GM18870 (cell line): ENCODE results near the gene FAM47E.
"Not testable (repeated sequence)": the region's sequence is repeated elsewhere in the genome, so short reads cannot be mapped to it uniquely, and the experiment has no call there.

Experiments used
- ATAC-seq: cut with Tn5 transposase; IDR thresholded peaks from one replicate; pipeline ENCODE4 v1.9.1; 2021; ENCODE audit warnings: moderate library complexity; ENCODE audit not compliant: unreplicated experiment

The FAM47E gene

DNA sequence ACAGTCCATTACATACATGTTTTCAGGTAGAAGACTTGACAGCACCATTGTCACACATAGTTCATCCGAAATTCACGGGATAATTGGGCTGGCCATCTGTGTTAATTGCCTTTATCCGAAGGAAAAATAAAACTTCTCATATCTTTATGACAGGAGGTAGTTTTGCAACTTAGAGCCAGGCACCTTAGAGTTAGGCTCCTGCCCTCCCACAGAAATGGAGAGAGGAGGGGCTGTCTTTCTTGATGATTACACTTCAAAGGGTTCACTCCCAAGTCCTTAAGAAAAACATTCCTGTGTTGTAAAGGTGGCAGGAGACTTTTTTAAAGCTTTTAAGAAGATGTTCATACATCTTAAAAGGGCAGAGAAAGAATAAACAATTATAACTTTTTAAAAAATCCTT lies 27.4 kb upstream of the FAM47E start:
- ATAC-seq: no peak

DNA sequence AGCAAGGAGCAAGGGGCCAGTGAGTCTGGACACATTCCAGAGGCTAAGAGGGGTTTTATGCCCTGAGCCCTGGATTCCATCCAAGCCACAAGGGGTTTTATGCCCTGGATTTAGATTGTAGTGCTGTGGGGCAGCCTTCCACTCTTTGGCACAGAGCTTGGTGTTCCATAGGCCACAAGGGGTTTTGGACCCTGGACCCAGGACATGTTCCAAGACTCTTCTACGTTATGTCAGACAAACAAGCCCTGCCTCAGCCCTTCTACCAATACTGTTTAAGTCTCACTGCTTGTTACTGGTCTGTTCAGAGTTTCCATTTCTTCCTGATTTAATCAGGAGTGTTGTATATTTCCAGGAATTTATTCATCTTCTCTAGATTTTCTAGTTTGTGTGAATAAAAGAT lies 25.1 kb upstream of the FAM47E start:
- no peak for ATAC-seq

DNA sequence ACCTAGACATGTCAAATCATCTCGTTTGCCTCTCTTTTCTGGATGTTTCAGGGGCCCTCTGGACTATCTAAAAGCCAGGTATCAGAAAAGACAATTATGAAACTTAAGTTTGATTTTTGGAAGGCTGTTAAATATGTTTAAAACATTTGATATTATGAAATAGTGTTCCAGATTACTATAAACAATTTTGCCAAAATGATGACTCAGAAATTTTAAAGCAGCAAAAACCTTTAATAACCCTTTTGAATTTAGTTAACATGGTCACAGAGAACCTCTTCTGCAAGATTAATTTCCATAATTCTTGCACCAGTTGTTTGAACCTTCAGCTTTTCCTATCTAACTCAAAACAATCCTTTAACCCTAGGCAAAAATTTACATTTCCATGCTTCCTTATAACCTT lies 18.8 kb upstream of the FAM47E start:
- no peak for ATAC-seq

DNA sequence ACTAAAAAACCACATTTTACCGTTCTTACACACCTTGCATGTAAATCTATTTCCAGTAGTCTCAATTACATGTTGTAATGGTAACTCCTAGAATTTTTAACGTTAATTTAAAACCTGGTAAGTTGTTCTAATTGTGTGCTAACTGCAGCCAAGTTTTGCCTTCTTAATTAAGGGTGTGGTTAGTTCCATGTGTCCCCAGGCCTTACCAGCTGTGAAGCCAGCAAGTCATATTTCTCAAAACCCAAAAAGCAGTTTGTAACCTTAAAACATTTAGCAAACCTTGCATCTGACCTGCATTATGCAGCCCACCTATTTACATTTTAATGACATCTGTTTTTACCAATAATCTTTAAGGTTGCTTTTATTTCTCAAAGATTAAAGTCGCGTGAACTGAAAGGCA lies 18.4 kb upstream of the FAM47E start:
- no peak for ATAC-seq

DNA sequence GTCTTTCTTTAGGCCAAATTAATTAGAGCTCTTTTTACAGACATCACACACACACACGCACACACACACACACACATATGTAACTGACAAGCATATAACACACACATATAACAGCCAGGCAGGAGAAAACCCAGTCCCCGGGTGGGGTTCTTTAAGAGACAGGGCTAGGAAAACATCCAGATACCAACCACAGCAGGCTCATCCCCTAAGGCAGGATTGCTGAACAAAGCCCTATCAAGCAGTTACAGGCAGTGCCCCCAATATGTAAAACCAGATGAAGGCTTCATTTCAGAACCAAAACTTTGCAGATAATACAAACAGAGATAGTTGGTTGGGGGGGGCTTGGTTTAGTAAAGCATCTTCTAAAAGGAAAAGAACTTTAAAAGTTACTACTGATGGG lies 18.0 kb upstream of the FAM47E start:
- no peak for ATAC-seq

DNA sequence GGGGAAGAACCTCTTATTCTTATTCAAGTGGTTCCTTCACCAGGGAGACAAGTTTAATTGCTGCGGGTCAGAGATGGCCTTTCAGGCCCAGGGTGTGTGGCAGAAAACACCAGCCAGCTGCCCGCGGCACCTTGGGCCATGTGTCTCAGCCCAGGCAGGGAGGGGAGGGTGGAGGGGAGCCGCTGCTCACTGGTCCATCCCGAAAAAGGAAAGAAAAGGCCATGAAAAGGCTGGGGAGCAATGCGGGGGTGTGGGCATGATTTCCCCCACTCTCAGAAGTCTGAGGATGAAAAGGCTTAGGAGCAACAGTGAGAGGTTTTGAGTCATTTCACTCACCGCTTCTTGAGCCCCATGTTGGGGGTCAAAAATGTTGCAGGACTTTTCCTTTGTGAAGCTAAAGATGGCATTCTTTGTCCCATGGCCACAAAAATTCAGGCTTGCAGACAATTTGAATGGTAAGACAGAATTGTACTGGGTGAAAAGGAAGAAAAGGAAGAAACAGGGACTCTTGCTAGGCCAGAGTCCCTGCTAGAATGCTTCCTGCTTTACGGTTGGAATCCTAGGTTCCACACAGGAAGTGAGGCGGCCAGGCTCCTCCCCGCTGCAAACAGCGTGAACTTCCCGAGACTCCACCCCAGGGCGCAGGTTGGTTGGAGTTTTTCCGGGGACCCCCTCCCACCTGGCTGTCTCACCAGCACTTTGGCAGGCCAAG lies 17.4 kb upstream of the FAM47E start:
- no peak for ATAC-seq

DNA sequence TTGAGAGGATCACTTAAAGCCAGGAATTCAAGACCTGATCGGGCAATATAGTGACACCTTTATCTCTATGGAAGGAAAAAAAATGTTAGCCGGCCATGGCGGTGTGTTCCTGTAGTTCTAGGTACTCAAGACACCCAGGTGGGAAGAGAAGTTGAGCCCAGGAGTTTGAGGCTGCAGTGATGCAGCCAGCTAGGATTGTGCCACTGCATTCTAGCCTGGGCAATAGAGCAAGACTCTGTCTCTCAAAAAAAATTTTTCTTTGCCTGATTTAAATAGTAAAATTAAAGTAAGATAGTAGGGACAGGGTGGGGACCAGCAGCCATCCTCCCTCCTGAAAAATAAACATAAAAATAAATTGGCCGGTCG lies 16.9 kb upstream of the FAM47E start:
- no peak for ATAC-seq

DNA sequence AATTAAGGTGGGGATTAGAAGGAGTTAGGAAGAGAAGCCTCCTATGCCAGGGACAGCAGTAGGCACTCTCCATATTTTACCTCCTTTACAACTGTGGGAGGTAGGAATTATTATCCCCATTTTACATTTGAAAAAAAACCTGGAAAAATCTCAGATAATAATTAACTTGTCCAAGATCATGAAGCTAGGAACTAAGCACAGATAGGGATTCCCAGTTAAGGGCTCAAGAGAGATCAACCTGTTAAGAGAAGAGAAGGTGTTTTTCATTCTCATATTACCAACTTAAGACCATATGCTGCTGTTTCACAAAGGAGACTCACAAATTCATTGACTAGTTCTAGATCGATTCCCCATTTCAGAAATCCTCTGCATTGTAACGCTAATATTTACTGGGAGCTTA lies 16.1 kb upstream of the FAM47E start:
- no peak for ATAC-seq

DNA sequence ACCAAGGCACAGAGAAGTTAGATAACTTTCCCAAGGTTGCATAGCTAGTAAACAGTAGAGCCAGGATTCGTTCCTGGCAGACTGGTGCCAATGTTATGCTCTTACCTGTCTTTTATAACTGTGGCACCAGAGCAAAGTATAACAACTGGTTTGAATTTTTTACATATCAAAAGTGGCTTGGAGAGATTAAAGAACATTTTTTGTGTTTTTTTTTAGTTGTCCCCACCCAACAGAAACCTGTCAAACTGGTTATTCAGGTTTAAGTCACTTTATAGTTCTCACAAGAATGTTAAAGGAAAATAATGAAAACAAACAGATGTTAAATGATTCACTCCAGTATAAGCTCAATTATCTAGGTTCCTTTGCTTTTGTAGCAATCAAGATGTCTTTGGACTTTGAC lies 15.6 kb upstream of the FAM47E start:
- no peak for ATAC-seq

DNA sequence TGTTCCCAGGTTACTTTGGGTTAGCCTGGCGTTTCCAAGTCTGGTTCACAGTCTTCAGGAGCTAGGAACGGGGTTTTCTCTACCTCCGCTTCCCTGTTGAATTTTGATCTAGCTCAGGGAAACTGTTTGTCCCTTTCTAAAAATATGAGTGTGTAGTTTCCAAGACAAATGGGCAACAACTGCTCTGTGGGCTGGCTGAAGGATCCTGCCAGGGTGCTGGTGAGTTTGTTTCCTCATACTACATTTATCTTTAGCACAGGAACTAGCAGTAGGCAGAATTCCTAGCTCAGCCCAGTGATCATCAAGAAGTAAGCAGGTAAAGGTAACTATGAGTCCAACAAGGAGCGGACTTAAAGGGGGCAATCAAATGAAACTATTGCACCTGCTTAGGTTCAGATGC lies 13.3 kb upstream of the FAM47E start:
- no peak for ATAC-seq

DNA sequence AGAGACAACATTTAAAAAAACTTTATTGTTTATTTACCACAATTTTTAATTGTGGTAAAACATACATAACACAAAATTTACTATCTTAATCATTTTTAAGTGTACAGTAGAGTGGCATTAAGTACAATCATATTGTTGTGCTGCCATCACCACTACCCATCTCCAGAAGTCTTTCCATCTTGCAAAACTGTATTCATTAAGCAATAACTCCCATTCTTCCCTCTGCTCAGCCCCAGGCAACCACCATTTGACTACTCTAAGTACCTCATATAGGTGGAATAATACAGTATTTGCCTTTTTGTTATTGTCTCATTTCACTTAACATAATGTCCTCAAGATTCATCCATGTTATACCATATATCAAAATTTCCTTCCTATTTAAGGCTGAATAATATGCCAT lies 12.8 kb upstream of the FAM47E start:
- ATAC-seq: no peak

DNA sequence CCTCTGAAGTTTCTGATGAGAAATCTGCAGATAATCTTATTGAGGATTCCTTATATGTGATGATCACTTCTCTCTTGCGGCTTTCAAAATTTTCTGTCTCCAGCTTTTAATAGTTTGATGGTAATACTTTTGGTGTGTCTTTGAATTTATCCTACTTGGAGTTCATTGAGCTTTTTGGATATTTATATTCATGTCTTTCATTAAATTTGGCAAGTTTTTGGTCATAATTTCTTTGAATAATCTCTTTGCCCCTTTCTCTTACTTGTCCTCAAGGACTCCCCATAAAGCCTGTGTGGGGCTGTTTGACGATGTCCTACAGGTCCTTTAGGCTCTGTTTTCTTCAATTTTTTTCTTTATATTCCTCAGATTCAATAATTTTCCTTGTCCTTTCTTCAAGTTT lies 11.3 kb upstream of the FAM47E start:
- no peak for ATAC-seq

DNA sequence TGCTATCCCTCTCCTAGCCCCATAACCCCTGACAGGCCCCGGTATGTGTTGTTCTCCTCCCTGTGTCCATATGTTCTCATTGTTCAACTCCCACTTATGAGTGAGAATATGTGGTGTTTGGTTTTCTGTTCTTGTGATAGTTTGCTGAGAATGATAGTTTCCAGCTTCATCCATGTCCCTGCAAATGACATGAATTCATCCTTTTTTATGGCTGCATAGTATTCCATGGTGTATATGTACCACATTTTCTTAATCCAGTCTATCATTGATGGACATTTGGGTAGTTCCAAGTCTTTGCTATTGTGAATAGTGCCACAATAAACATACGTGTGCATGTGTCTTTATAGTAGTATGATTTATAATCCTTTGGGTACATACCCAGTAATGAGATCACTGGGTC lies 7.6 kb upstream of the FAM47E start:
- not testable (repeated sequence) for ATAC-seq

DNA sequence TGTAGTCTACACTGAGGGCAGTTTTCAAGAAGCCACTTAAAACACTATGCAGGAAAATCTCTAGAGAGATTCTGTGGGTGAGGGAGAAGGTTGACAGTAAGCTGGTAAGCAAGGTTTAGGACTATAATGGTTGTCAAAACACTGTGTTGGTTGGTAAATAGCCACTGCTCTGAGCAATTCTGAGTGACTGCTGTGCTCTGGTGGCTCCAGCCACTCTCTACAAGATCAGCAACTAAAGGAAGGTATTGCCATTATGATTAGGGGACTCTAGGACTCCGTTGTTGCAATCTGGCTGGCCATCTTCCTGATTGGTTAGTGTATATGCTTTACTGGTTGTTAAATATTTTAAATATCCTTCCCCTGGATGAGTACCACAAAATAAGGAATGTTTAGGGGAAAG lies 5.5 kb upstream of the FAM47E start:
- ATAC-seq: no peak

DNA sequence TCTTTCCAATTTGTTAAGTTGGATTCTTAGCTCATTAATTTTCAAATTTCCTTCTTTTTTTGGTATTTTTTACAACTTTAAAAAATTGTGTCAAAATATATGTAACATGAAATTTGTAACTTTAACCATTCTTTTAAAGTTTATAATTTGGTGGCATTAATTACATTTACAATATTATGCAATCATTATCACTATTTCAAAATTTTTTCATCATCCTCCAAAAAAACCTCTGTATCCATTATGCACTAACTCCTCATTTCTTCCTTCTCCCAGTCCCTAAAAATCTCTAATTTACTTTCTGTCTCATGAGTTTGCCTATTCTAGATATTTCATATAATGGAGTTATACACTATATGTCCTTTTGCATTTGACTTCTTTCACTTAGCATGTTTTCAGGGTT lies 4.7 kb upstream of the FAM47E start:
- ATAC-seq: no peak

DNA sequence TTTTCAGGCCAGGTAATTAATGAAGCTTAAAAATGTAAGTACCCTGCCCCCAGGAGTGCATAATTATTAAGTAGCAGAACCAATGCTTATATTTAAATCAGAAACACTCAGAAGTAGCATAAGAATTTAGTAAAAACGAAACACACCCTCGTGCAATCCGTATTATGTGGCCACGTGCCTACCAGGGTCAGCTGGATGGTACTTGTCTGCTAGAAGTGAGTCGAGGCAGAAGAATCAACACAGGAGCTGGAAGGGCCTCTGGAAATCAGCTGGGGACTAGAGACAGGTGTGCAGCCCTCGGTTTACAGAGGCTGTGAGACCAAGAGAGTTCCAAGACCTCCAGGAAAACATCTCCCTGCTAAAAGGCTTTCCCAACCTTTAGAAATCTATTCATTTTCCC lies 559 bp upstream of the FAM47E start:
- no peak for ATAC-seq

DNA sequence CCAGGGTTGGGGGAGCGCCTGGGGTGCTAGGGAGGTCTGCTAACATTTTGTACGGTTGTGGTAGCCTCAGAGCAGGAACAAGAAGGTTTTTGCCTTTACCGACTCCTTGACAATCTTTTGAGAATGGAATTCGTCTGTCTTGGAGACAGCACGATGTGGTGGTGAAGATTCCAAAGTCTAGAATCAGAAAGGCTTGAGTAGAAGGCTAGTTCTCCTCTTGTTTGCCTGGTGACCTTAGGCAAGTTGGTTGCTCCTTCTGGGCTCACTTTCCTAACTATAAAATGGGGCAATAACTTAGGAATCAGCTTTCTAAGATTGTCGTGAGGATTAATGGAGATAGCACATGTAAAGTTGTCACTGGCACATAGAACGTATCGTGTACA lies 741 bp downstream of the FAM47E start:
- no peak for ATAC-seq

DNA sequence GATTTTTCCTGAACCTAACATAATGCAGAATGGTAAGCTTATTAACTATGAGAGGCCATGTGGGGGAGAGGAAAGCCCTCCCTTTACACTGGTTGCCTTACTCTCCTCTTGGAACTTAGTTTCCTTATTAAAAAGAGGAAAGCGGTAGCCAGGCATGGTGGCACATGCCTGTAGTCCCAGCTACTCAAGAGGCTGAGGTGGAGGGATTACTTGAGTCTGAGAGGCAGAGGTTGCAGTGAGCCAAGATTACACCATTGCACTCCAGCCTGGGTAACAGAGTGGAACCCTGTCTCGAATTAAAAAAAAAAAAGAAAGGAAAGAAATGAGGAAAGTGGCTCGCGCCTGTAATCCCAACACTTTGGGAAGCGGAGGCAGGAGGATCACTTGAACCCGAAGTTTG lies 2.0 kb downstream of the FAM47E start:
- no peak for ATAC-seq

DNA sequence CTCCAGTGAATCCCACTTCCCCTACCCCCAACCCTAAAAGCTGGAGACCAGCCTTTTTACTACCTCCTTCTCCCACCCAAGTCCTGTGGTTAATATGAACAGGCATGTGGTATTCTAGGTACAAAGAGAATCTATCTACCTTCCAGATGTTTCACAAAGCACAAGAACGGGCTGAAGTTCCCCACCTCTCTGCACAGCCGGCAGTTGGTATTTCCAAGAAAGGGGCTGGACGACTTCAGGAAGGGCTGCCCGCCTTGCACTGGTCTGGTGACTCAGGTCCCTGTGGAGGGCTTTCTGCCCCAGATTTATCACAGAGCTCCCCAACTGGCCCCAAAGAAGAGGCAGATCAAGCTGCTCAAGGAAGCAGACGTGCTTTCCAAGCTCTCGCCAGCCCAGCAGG lies 4.5 kb downstream of the FAM47E start:
- ATAC-seq: no peak

DNA sequence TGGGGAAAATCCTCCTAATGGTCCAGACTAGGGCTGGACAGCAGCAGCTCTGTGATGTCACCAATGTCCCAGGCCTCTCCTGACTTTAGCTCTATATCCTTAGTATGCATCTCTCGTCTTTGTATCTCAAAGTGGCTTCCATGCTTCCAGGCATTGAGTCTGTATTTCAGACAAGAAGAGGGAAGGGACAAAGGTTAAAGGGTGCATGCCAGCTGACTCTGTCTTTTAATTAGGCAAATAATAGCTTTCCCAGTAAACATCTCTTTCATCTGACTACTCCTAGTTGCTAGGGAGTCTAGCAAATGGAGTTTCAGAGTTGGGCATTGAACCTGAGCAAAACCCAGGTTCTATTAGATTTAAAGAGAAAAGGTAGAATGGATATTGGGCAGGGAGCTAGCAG lies 5.4 kb downstream of the FAM47E start:
- no peak for ATAC-seq

DNA sequence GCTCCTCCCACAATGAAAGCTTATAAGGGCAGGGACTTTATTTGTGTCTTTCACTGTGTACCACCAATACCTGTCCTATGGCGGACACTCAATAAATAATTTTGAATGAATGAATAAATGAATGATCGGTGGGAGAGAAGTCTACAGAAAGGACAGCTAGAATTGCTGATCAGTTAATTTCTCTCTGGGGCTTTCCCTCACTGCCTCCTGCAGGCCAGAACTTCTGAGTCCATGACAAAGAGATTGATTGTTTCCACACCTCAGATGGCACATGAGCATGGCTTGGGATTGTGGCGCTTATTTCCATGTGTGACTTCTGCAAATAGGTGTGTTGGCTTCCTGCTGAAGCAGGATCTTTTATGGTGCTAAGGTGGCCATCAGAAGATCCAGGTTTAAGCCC lies 6.3 kb downstream of the FAM47E start:
- no peak for ATAC-seq

DNA sequence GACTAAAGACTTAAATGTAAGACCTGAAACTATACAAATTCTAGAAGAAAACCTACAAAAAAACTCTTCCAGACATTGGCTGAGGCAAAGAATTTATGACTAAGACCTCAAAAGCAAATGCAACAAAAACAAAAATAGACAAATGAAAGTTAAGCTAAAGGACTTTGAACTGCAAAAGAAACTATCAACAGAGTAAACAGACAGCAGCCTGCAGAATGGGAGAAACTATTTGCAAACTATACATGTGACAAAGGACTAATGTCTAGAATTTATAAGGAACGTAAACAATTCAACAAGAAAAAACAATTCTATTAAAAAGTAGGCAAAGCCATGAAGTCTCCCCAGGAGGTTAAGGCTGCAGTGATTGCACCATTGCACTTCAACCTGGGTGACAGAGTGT lies 9.1 kb downstream of the FAM47E start:
- no peak for ATAC-seq

DNA sequence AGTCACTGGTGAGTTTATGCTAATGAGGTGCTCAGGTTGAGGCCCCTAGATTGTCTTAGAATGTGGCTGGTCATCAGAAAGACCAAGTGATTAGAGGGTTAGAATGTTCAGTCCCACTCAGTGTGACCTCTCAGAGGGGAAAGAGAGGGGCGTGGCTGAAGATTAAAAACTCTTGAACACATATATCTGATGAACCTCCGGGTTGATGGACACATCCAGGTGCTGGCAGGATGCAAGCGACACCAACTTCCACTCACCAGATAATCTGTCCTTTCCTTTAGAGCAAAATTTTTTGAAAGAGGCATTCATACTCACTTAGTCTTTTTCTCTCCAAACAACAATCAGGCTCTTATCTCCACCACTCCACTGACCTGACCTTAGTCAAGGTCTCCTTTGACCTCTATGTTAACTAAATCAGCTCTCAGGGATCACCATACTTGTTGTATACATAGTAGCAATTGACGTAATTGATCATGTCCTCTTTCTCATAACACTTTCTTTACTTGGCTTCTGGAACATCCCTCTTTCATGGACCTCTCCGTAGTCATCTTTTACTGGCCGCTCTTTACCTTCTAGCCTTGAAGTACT lies 14.2 kb downstream of the FAM47E start:
- no peak for ATAC-seq
